ENCODE results near the gene PTPN2. TPM values are rescaled to one million over a fixed set of nuclear protein-coding genes. Genes with fewer than 3 reads are reported as not detected.

The PTPN2 gene
- total and polyA plus RNA-seq, 2 of the 4 experiments (the other 2 are of a cell fraction) = 13.2 to 30.6 TPM

DNA sequence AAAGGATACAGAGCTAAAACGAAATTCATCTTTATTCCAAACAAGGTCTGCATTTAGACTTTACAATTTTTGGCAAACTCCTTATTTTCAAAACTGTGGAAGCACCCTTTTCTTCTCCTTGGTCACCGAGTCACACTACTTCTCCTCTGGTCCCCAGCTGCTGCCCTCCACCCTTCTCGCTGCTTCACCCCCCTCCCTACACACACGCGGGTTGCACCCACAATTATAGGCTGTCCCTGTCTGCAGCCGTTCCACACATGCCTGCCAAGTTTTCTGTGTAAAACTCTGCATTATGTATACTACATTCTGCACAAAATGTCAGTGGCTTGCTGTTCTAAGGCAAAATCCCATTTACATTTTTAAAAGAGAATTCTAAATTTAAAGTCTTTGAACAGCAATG is 63.5 kb downstream of the PTPN2 start:
- no peak overlapping the region for H4K91ac ChIP-seq (ENCODE audit: insufficient read depth, low read depth, low read length)
- H4K8ac ChIP-seq (ENCODE audit: low read depth in 2 of 2, low read length in 2 of 2) = no peak overlapping the region
- H3K9me1 ChIP-seq (ENCODE audit: insufficient read depth, low read length) = 0 out of 2 replicates have a peak, but pooled peaks cover 4% of the 10 kb centered on the region
- H3K18ac ChIP-seq (ENCODE audit: low read depth, low read length) = no peak overlapping the region
- no peak overlapping the region for H3K14ac ChIP-seq (replicated peaks; ENCODE audit: low read depth, low read length)
- no peak overlapping the region for H4K5ac ChIP-seq (ENCODE audit: low read depth, low read length)
- dilution Hi-C loops (cut with HindIII; ENCODE audit: low sequenced_read_pairs, unreplicated experiment) = no loop called here
- H3K27ac ChIP-seq (ENCODE audit: insufficient read depth, low read length) = no peak overlapping the region
- H2BK5ac ChIP-seq (ENCODE audit: low read depth, low read length, poor library complexity, severe bottlenecking) = no peak overlapping the region
- H2BK20ac ChIP-seq (ENCODE audit: low read depth, low read length) = no peak overlapping the region
- intact Hi-C loops (cut with micrococcal nuclease) = no loop called here
- peaks cover 4% of the 10 kb centered on the region; the same call in 1 of the 2 replicates for H3K4me1 ChIP-seq (ENCODE audit: control insufficient read depth, insufficient read depth, low read length)
- no peaks in the 10 kb centered on the region; a peak in 1 of 4 replicates for H3K79me1 ChIP-seq (ENCODE audit: low read depth in 1 of 2, low read length in 2 of 2)
- ChIA-PET CTCF (no interaction called here), POLR2A (ENCODE audit: unreplicated experiment) (no interaction called here)
- no peak overlapping the region for H3K4ac ChIP-seq (ENCODE audit: low read depth, low read length)
- no peak overlapping the region for H2AK9ac ChIP-seq (replicated peaks; ENCODE audit: low read depth, low read length, poor library complexity)
- ATAC-seq (ENCODE audit: low read depth) (peak; percentile 21; the same call in 1 of the 2 replicates), DNase-seq (no peak)
- H3K9ac ChIP-seq (ENCODE audit: low read depth, low read length) = no peak overlapping the region
- WGBS, 2 experiments (ENCODE audit: extremely low coverage in 2 of 2, insufficient read length in 1 of 2) = 39% methylated on average over 4 of the region's 6 CpGs; no CpG with 5 or more reads in 1 of the 2 experiments
- H3K23ac ChIP-seq (ENCODE audit: low read depth, low read length) = no peak overlapping the region
- H2AK5ac ChIP-seq (ENCODE audit: low read depth, low read length) = no peak overlapping the region
- no peak overlapping the region for H2AFZ ChIP-seq (replicated peaks; ENCODE audit: low read length, poor library complexity)
- no peak overlapping the region for H3K56ac ChIP-seq (ENCODE audit: extremely low read depth, insufficient read depth, low read length)
- TF ChIP-seq SMC3 (IDR thresholded peaks at IDR 0.05; ENCODE audit: low read depth, low read length) (no peak), BHLHE40 (IDR thresholded peaks at IDR 0.05; ENCODE audit: low read depth, low read length) (no peak), ELK1 (IDR thresholded peaks at IDR 0.05; ENCODE audit: borderline replicate concordance, low read depth, low read length) (no peak), NFE2L2 (IDR thresholded peaks at IDR 0.05; ENCODE audit: low read depth, low read length) (no peak), CEBPB (IDR thresholded peaks at IDR 0.05; ENCODE audit: low read depth, low read length) (no peak), CTCF (conservative IDR thresholded peaks at IDR 0.05; ENCODE audit: low read depth, low read length) (no peak), MAZ (IDR thresholded peaks at IDR 0.05; ENCODE audit: borderline replicate concordance, low read depth, low read length) (no peak), MAFK (IDR thresholded peaks at IDR 0.05; ENCODE audit: low read depth, low read length) (no peak), POLR2A (IDR thresholded peaks at IDR 0.05; ENCODE audit: low read depth, low read length) (no peak), RAD21 (IDR thresholded peaks at IDR 0.05; ENCODE audit: low read length) (no peak)
- in situ Hi-C loops (cut with MboI; ENCODE audit: low sequenced_read_pairs) = no loop called here
- H3K27me3 ChIP-seq (ENCODE audit: control insufficient read depth, insufficient read depth, low read length) = no peaks in the 10 kb centered on the region
- H2BK15ac ChIP-seq (ENCODE audit: low read depth, low read length) = no peak overlapping the region
- H2BK120ac ChIP-seq (ENCODE audit: low read depth, low read length) = no peak overlapping the region
- no peak overlapping the region; the same call in 1 of the 2 replicates for H3K4me2 ChIP-seq (ENCODE audit: low read depth, low read length)
- no TSS peak for BruUV-seq (replicated peaks)
- H3K4me3 ChIP-seq (ENCODE audit: insufficient read depth, low read depth, low read length) = no peak overlapping the region
- H3K36me3 ChIP-seq (ENCODE audit: control insufficient read depth, insufficient read depth, low read length) = peaks cover 7% of the 10 kb centered on the region
- no peaks in the 10 kb centered on the region for H4K20me1 ChIP-seq (ENCODE audit: insufficient read depth, low read length)
- no peaks in the 10 kb centered on the region for H3K9me3 ChIP-seq (ENCODE audit: control insufficient read depth, insufficient read depth, low read length)
